Liver (tissue), 9 donors: ENCODE measurements around the gene CSNK1G1. TPM values are rescaled to one million over a fixed set of nuclear protein-coding genes. Genes with fewer than 3 reads are reported as not detected.
A peak's percentile ranks its signal among the peaks of the same experiment; 100 is the strongest.
"Not testable (repeated sequence)": the region's sequence is repeated elsewhere in the genome, so short reads cannot be mapped to it uniquely, and the experiment has no call there.

Experiments
- DNase-seq: peaks from one replicate; pipeline ENCODE4 v3.0.0-alpha.2; 2017; ENCODE audit warnings: low spot score
- H3K27ac ChIP-seq, 2 donors: one replicate each; pipeline ENCODE4 v1.7.0; 2013; ENCODE audit warnings: inconsistent platforms in 2 of 2, low read length in 2 of 2, control low read depth in 1 of 2, low read depth in 1 of 2, mild to moderate bottlenecking in 1 of 2
- H3K27me3 ChIP-seq, 4 donors: one replicate each; pipeline versions ENCODE4 v1.6.1 to v1.7.0; 2013; ENCODE audit warnings: low read length in 3 of 4, inconsistent platforms in 1 of 4, mild to moderate bottlenecking in 1 of 4, moderate library complexity in 1 of 4; ENCODE audit not compliant: control insufficient read depth in 4 of 4, insufficient read depth in 4 of 4
- H3K36me3 ChIP-seq, 4 donors: one replicate each; pipeline versions ENCODE4 v1.6.1 to v1.7.0; 2013; ENCODE audit warnings: low read length in 3 of 4, mild to moderate bottlenecking in 3 of 4, low read depth in 1 of 4, moderate library complexity in 1 of 4; ENCODE audit not compliant: control insufficient read depth in 4 of 4, insufficient read depth in 3 of 4
- H3K4me1 ChIP-seq, 4 donors: one replicate each; pipeline versions ENCODE4 v1.6.1 to v1.7.0; 2013; ENCODE audit warnings: low read length in 3 of 4, mild to moderate bottlenecking in 3 of 4, moderate library complexity in 1 of 4; ENCODE audit not compliant: control insufficient read depth in 4 of 4, insufficient read depth in 4 of 4
- H3K4me3 ChIP-seq, 3 donors: one replicate each; pipeline versions ENCODE4 v1.6.1 to v1.7.0; 2013; ENCODE audit warnings: low read length in 3 of 3, control low read depth in 1 of 3, low read depth in 1 of 3, mild to moderate bottlenecking in 1 of 3
- H3K9ac ChIP-seq, 2 donors: one replicate each; pipeline ENCODE4 v1.7.0; 2013; ENCODE audit warnings: low read length in 2 of 2, mild to moderate bottlenecking in 2 of 2, moderate library complexity in 2 of 2, control low read depth in 1 of 2, low read depth in 1 of 2
- H3K9me3 ChIP-seq, 4 donors: one replicate each; pipeline versions ENCODE4 v1.6.1 to v1.7.0; 2013; ENCODE audit warnings: low read length in 3 of 4; ENCODE audit not compliant: control insufficient read depth in 4 of 4
- EGR1 ChIP-seq, 2 donors: IDR thresholded peaks; 2 replicates each; pipeline ENCODE4 v1.6.1; 2016 to 2018; ENCODE audit warnings: antibody characterized with exemption in 2 of 2, low read depth in 2 of 2
- FOXA2 ChIP-seq: IDR thresholded peaks from 2 replicates; pipeline ENCODE4 v1.6.1; 2016; ENCODE audit warnings: antibody characterized with exemption
- HNF4G ChIP-seq: IDR thresholded peaks from 2 replicates; pipeline ENCODE4 v1.6.1; 2016; ENCODE audit warnings: antibody characterized with exemption
- JUND ChIP-seq, 2 donors: IDR thresholded peaks; 2 replicates each; pipeline ENCODE4 v1.6.1; 2016; ENCODE audit warnings: antibody characterized with exemption in 2 of 2
- RAD21 ChIP-seq, 2 donors: IDR thresholded peaks; 2 replicates each; pipeline ENCODE4 v1.6.1; 2016; ENCODE audit warnings: antibody characterized with exemption in 2 of 2, mild to moderate bottlenecking in 2 of 2
- REST ChIP-seq: IDR thresholded peaks from 2 replicates; pipeline ENCODE4 v1.6.1; 2016; ENCODE audit warnings: antibody characterized with exemption, mild to moderate bottlenecking
- RXRA ChIP-seq, 2 donors: IDR thresholded peaks; 2 replicates each; pipeline ENCODE4 v1.6.1; 2017 to 2018; ENCODE audit warnings: antibody characterized with exemption in 2 of 2, mild to moderate bottlenecking in 1 of 2
- SP1 ChIP-seq: IDR thresholded peaks from 2 replicates; pipeline ENCODE4 v1.6.1; 2018; ENCODE audit warnings: antibody characterized with exemption, mild to moderate bottlenecking
- TAF1 ChIP-seq: conservative IDR thresholded peaks from 2 replicates; pipeline ENCODE4 v1.6.1; 2016; ENCODE audit warnings: antibody characterized with exemption, mild to moderate bottlenecking
- YY1 ChIP-seq: IDR thresholded peaks from 2 replicates; pipeline ENCODE4 v1.6.1; 2016; ENCODE audit warnings: antibody characterized with exemption, mild to moderate bottlenecking
- ZBTB33 ChIP-seq: IDR thresholded peaks from 2 replicates; pipeline ENCODE4 v1.6.1; 2016; ENCODE audit warnings: antibody characterized with exemption
- WGBS: extraction: QIAGEN DNeasy Blood & Tissue Kit; methylation state at CpG from one replicate; pipeline ENCODE4 v1.1.7; 2013; 5-methylcytosine and 5-hydroxymethylcytosine counted together
- polyA plus RNA-seq, 2 donors: library from polyadenylated mRNA; stranded (reverse) in 1 of 2; unstranded in 1 of 2; fragments of 200-250 nt in 1 of 2; fragments of >200 nt in 1 of 2; fragmentation: Nextera tagmentation in 1 of 2; extraction: Ambion mirVana in 1 of 2; gene quantifications; one replicate each; pipeline versions ENCODE4 v1.2.1 to v1.2.3, GENCODE V29; 2013 to 2015
- total RNA-seq, 2 donors: library from RNA; depleted of rRNA; stranded (reverse); fragments of >200 nt; gene quantifications; one replicate each; pipeline ENCODE4 v1.2.3, GENCODE V29; 2014
- TF ChIP-seq, protein P1 (sequence below): IDR thresholded peaks from 2 replicates; pipeline ENCODE4 v1.6.1; 2016; ENCODE audit warnings: antibody characterized with exemption
- donor health status: healthy.
- donor health status: healthy.
- donor health status: healthy.
- donor health status: healthy.
- donor health status: healthy.

CSNK1G1 gene
- total and polyA plus RNA-seq, 4 donors, result 1.7 to 9.1 (median 5.8) TPM

- H3K4me1 ChIP-seq, result peaks cover 1 to 12% (median 6%) of the 10 kb centered on the region in 4 donors
- TF ChIP-seq RAD21 (IDR thresholded peaks at IDR 0.05), result peak in 1 of 2 donors; percentile 14
- no peak for TF ChIP-seq YY1
- TF ChIP-seq SP1, result peak; percentile 70
- peak; percentile 91 for DNase-seq
- peak within 1 kb of the TSS; percentile 32 to 36 for H3K9ac ChIP-seq
- peak within 1 kb of the TSS; percentile 1 to 68 (median 48) for H3K4me3 ChIP-seq
- WGBS, result 4% methylated on average over 38 of the region's 38 CpGs
- no peaks in the 10 kb centered on the region for H3K9me3 ChIP-seq
- H3K27ac ChIP-seq, result no peak within 1 kb of the TSS
- no peaks in the 10 kb centered on the region for H3K27me3 ChIP-seq
- H3K36me3 ChIP-seq, result no peaks in the 10 kb centered on the region
These were observed 25.2 kb upstream of the CSNK1G1 start, which contains the start of gene PCLAF for GRCh38 chr15:64381000-64381751. Gene PCLAF, minus strand, starts transcription at chr15:64381441. Its CDS starts 70 bp downstream, at chr15:64381371.

GRCh38 chr15:64380130-64380870, 24.3 kb upstream of the CSNK1G1 start:
- WGBS, result 69% methylated on average over 11 of the region's 11 CpGs
- H3K27me3 ChIP-seq, H3K36me3 ChIP-seq, H3K9ac ChIP-seq, H3K27ac ChIP-seq, H3K9me3 ChIP-seq, DNase-seq: not testable (repeated sequence)
- H3K4me3 ChIP-seq, result peak overlapping the region in 1 of 3 donors; percentile 48
- H3K4me1 ChIP-seq, result peaks cover 1 to 12% (median 6%) of the 10 kb centered on the region in 4 donors

DNA sequence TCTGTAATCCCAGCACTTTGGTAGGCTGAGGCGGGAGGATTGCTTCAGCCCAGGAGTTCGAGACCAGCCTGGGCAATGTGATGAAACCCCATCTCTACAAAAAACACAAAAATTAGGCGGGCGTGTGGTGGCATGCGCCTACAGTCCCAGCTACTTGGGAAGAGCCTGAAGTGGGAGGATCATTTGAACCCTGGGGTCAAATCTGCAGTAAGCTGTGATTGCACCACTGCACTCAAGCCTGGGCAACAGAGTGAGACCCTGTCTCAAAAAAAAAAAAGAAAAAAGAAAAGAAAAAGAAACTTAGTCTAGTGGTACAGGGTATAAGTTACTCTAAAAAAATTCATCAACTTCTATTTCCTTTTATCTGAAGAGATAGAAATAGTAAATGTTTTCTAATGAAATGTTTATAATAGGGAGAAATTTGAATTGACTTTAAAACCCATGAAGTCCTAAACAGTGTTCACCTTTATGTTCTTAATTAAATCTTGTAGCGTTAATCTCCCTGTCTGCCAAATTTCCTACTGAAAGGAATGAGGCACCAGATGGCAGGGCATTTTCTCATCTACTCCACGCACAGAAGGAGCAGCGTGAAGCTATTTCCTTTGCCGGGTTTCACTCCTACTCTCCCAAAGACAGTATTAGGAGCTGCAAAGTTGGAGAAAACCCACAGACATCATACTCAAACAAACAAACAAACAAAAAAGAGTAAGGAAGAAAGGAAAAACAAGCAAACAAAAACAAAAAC, 23.4 kb upstream of the CSNK1G1 start:
- H3K36me3 ChIP-seq, result no peaks in the 10 kb centered on the region
- H3K27ac ChIP-seq, result no peak overlapping the region
- no peak overlapping the region for H3K9ac ChIP-seq
- WGBS, result 80% methylated on average over 9 of the region's 9 CpGs
- no peak overlapping the region for H3K4me3 ChIP-seq
- no peak for DNase-seq
- H3K27me3 ChIP-seq, result no peaks in the 10 kb centered on the region
- no peaks in the 10 kb centered on the region for H3K9me3 ChIP-seq
- H3K4me1 ChIP-seq, result peaks cover 1 to 12% (median 6%) of the 10 kb centered on the region in 4 donors
- TF ChIP-seq RXRA (IDR thresholded peaks at IDR 0.05) (no peak), JUND (IDR thresholded peaks at IDR 0.05) (no peak), EGR1 (IDR thresholded peaks at IDR 0.05; ENCODE audit: low read depth in 2 of 2) (no peak), HNF4G (no peak), YY1 (no peak), FOXA2 (no peak), SP1 (no peak), REST (no peak), TAF1 (no peak), ZBTB33 (no peak), RAD21 (IDR thresholded peaks at IDR 0.05) (no peak)
- TF ChIP-seq, protein P1, sequence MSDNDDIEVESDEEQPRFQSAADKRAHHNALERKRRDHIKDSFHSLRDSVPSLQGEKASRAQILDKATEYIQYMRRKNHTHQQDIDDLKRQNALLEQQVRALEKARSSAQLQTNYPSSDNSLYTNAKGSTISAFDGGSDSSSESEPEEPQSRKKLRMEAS, result no peak
